SU-DHL-6 (cell line): Measurements from ENCODE around the gene TRIM13.

Experiments used
- H2AFZ ChIP-seq: fragments of 200-600 bp; sonication (generic); 2 replicates; pipeline ENCODE4 v1.6.1; 2014; ENCODE audit warnings: low read depth, mild to moderate bottlenecking, moderate library complexity, mixed read lengths, antibody characterized with exemption, low read length; ENCODE audit not compliant: severe bottlenecking
- H3F3A ChIP-seq: fragments of 200-600 bp; shearing (Covaris generic); 2 replicates; pipeline ENCODE4 v1.6.0; 2016; ENCODE audit warnings: antibody characterized with exemption, mild to moderate bottlenecking; ENCODE audit not compliant: insufficient read depth
- H3K27ac ChIP-seq: fragments of 200-600 bp; sonication (generic); 2 replicates; pipeline ENCODE4 v1.5.1; 2016; ENCODE audit warnings: low read depth, mild to moderate bottlenecking, low read length, moderate library complexity, mixed read lengths
- H3K27me3 ChIP-seq: fragments of 200-600 bp; sonication (generic), shearing (Covaris generic); 2 replicates; pipeline ENCODE4 v1.6.0; 2014; ENCODE audit warnings: mild to moderate bottlenecking, low read length
- H3K36me3 ChIP-seq: fragments of 200-600 bp; sonication (generic); 2 replicates; pipeline ENCODE4 v1.6.1; 2014; ENCODE audit warnings: mild to moderate bottlenecking, low read length, mixed read lengths
- H3K4me2 ChIP-seq: fragments of 300-600, 200-600 bp; shearing (Covaris generic), sonication (generic); 2 replicates; pipeline ENCODE4 v1.6.0; 2014; ENCODE audit warnings: low read length, low read depth, mild to moderate bottlenecking; ENCODE audit not compliant: poor library complexity, severe bottlenecking
- H3K4me3 ChIP-seq: fragments of 200-600 bp; sonication (generic); 2 replicates; pipeline ENCODE4 v1.5.1; 2014; ENCODE audit warnings: antibody characterized with exemption, low read length, mild to moderate bottlenecking, mixed read lengths; ENCODE audit not compliant: insufficient read depth, poor library complexity, severe bottlenecking
- H3K79me2 ChIP-seq: fragments of 200-600 bp; sonication (generic); 2 replicates; pipeline ENCODE4 v1.6.1; 2014; ENCODE audit warnings: mild to moderate bottlenecking, low read length, moderate library complexity; ENCODE audit not compliant: insufficient read depth
- H3K9ac ChIP-seq: fragments of 200-600 bp; sonication (generic); 2 replicates; pipeline ENCODE4 v1.7.0; 2014; ENCODE audit warnings: mild to moderate bottlenecking, low read length
- H3K9me2 ChIP-seq: fragments of 200-600 bp; sonication (generic); replicated peaks from 2 replicates; pipeline ENCODE4 v1.6.1; 2014; ENCODE audit warnings: low read length; ENCODE audit not compliant: insufficient read depth
- H3K9me3 ChIP-seq: fragments of 200-600 bp; sonication (generic); 2 replicates; pipeline ENCODE4 v1.6.1; 2014; ENCODE audit warnings: low read length, mixed read lengths; ENCODE audit not compliant: insufficient read depth
- H4K20me1 ChIP-seq: fragments of 200-600 bp; sonication (generic); 2 replicates; pipeline ENCODE4 v1.6.1; 2014; ENCODE audit warnings: low read depth, mild to moderate bottlenecking, antibody characterized with exemption, low read length, moderate library complexity, mixed read lengths
- CTCF ChIP-seq: fragments of 200-600 bp; sonication (generic); IDR thresholded peaks from one replicate; pipeline ENCODE4 v1.5.1; 2017; ENCODE audit warnings: antibody characterized with exemption, mild to moderate bottlenecking, low read length, moderate library complexity; ENCODE audit not compliant: insufficient read depth, poor library complexity, severe bottlenecking
- EZH2phosphoT487 ChIP-seq: fragments of 200-600 bp; sonication (generic), shearing (Covaris generic); conservative IDR thresholded peaks from 2 replicates; pipeline ENCODE4 v1.6.1; 2018; ENCODE audit warnings: mild to moderate bottlenecking, antibody characterized with exemption, low read length, moderate library complexity, mixed read lengths

TRIM13 gene

GRCh38 chr13:50033725-50034124 lies 36.9 kb downstream of the TRIM13 start:
- peak overlapping the region; percentile 38 for H3K27ac ChIP-seq
- no peak overlapping the region for H3K9ac ChIP-seq
- TF ChIP-seq EZH2phosphoT487 = no peak
- TF ChIP-seq CTCF = no peak
- H3K36me3 ChIP-seq = no peaks in the 10 kb centered on the region
- no peak overlapping the region for H2AFZ ChIP-seq
- no peaks in the 10 kb centered on the region for H3K79me2 ChIP-seq
- no peak overlapping the region for H3K4me3 ChIP-seq
- H3K9me2 ChIP-seq = no peaks in the 10 kb centered on the region
- peaks cover 67% of the 10 kb centered on the region for H3F3A ChIP-seq
- no peak overlapping the region for H3K4me2 ChIP-seq
- H3K27me3 ChIP-seq = no peaks in the 10 kb centered on the region
- H3K9me3 ChIP-seq = no peaks in the 10 kb centered on the region
- no peaks in the 10 kb centered on the region for H4K20me1 ChIP-seq

- Histone ChIP-seq H3K9ac (no peak overlapping the region), H2AFZ (no peak overlapping the region), H3K36me3 (peaks cover 25% of the 10 kb centered on the region; the same call in 1 of the 2 replicates), H3K4me3 (no peak overlapping the region), H3K9me3 (no peaks in the 10 kb centered on the region), H3K27ac (no peak overlapping the region), H3K79me2 (no peaks in the 10 kb centered on the region), H3F3A (peaks cover 85% of the 10 kb centered on the region), H3K9me2 (no peaks in the 10 kb centered on the region), H4K20me1 (peaks cover 3% of the 10 kb centered on the region; the same call in 1 of the 2 replicates), H3K4me2 (no peak overlapping the region), H3K27me3 (no peaks in the 10 kb centered on the region)
- no peak for TF ChIP-seq EZH2phosphoT487
Measured at GRCh38 chr13:50037788-50038187, 40.9 kb downstream of the TRIM13 start.

DNA sequence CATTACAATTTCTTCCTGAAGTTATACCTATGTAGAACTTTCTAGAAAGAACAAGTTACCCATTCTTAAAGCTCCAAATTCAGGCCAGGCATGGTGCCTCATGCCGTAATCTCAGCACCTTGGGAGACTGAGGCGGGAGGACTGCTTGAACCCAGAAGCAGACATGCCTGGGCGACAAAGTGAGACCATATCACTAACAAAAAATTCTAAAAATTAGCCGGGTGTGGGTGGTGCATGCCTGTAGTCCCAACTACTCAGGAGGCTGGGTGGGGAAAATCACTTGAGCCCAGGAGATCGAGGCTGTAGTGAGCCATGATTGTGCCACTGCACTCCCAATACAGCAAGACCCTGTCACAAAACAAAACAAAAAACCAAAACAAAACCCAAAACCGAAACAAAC lies 41.4 kb downstream of the TRIM13 start:
- Histone ChIP-seq H4K20me1 (peaks cover 3% of the 10 kb centered on the region; the same call in 1 of the 2 replicates), H3K9me3 (no peaks in the 10 kb centered on the region), H3K4me2 (no peak overlapping the region), H3F3A (peaks cover 87% of the 10 kb centered on the region), H3K4me3 (no peak overlapping the region), H3K9ac (no peak overlapping the region), H3K27ac (no peak overlapping the region), H3K79me2 (no peaks in the 10 kb centered on the region), H3K9me2 (no peaks in the 10 kb centered on the region), H3K36me3 (peaks cover 30% of the 10 kb centered on the region; the same call in 1 of the 2 replicates), H3K27me3 (no peaks in the 10 kb centered on the region), H2AFZ (no peak overlapping the region)
- TF ChIP-seq EZH2phosphoT487 (no peak), CTCF (no peak)

- no peak for TF ChIP-seq EZH2phosphoT487
- TF ChIP-seq CTCF = no peak
- H3K9me2 ChIP-seq = no peaks in the 10 kb centered on the region
- no peak overlapping the region for H3K4me3 ChIP-seq
- no peaks in the 10 kb centered on the region for H3K27me3 ChIP-seq
- no peak overlapping the region for H3K4me2 ChIP-seq
- H3K27ac ChIP-seq = no peak overlapping the region
- H3F3A ChIP-seq = peaks cover 72% of the 10 kb centered on the region; the same call in 1 of the 2 replicates
- peaks cover 59% of the 10 kb centered on the region for H3K36me3 ChIP-seq
- peaks cover 43% of the 10 kb centered on the region for H4K20me1 ChIP-seq
- no peak overlapping the region for H2AFZ ChIP-seq
- H3K9ac ChIP-seq = no peak overlapping the region
- no peaks in the 10 kb centered on the region for H3K9me3 ChIP-seq
- peaks cover 76% of the 10 kb centered on the region for H3K79me2 ChIP-seq
Measured at GRCh38 chr13:50052478-50052877, 55.6 kb downstream of the TRIM13 start.
